CD4-positive, alpha-beta T cell treated with Interleukin-10 for 1 hour (primary cell): Measurements from ENCODE around the gene PEMT.
"Not testable (repeated sequence)": the region's sequence is repeated elsewhere in the genome, so short reads cannot be mapped to it uniquely, and the experiment has no call there.

Source experiments
- DNase-seq: peaks from one replicate; pipeline ENCODE4 v3.0.0-alpha.2; 2020

The PEMT gene

GRCh38 chr17:17476865-17477467, 114.5 kb downstream of the PEMT start, which contains the start of gene MED9:
Gene MED9, plus strand, starts transcription at chr17:17477000. Its CDS starts 42 bp downstream, at chr17:17477042.
- DNase-seq: peak; percentile 94

GRCh38 chr17:17474341-17474740, 117.2 kb downstream of the PEMT start:
- no peak for DNase-seq

GRCh38 chr17:17472333-17472920, 119.1 kb downstream of the PEMT start:
- no peak for DNase-seq

- no peak for DNase-seq
These were observed 121.5 kb downstream of the PEMT start for GRCh38 chr17:17469996-17470395.

- DNase-seq: no peak
These were observed 122.2 kb downstream of the PEMT start for GRCh38 chr17:17469358-17469757.

GRCh38 chr17:17468217-17469010, 123.1 kb downstream of the PEMT start:
- no peak for DNase-seq

- DNase-seq: no peak
These were observed 123.8 kb downstream of the PEMT start for GRCh38 chr17:17467720-17468119.

GRCh38 chr17:17467016-17467415, 124.5 kb downstream of the PEMT start:
- no peak for DNase-seq

DNA sequence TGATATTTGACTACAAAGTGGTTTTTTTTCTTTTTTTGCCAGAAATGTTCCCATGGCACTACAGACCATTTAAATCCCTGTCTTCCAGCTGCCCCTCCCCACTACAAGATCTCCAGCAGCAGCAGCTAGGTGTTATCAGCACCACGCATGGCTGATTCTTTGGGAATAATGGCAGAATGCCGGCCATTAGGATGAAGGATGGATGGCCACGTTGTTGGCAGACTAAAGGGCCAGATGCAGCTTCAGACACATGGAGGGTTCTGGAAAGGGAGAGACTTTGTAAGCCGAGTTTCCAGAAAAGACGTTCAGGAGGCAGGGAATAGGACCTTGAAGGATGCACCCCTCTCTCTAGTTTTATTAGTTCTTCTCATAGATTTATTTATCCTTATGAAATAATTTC, 125.0 kb downstream of the PEMT start:
- DNase-seq: no peak

DNA sequence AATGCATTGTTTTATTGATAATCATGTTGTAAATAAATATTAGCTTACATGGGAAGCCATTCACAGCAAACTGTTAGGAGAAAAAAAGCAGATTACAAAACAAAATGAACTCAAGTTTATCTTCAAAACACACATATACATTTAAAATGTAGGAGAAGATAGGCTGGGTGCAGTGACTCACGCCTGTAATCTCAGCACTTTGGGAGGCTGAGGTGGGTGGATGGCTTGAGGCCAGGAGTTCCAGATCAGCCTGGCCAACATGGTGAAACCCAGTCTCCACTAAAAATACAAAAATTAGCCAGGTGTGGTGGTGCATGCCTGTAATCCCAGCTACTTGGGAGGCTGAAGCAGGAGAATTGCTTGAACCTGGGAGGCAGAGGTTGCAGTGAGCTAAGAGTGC, 125.6 kb downstream of the PEMT start:
- not testable (repeated sequence) for DNase-seq

DNA sequence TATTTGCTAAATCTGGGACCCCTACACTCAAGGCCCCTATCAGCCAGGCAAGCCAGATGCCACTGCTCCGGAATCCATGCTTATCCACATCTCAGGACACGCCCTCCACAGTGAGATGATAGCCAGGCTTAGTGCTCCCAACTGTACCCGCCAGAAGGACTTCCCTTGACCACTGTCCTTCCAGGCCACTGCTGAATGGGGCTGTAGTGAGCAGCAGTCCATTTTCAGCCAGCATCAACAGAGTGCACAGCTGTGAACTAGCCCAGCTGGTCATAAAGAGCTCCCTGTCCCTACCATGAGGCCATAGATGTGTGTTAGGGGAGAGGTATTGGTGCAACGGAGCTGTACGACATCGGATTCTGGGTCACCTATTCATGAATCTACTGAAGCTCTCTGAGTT, 127.7 kb downstream of the PEMT start:
- DNase-seq: no peak

- DNase-seq: no peak
These were observed 129.3 kb downstream of the PEMT start for GRCh38 chr17:17462048-17462824.

DNA sequence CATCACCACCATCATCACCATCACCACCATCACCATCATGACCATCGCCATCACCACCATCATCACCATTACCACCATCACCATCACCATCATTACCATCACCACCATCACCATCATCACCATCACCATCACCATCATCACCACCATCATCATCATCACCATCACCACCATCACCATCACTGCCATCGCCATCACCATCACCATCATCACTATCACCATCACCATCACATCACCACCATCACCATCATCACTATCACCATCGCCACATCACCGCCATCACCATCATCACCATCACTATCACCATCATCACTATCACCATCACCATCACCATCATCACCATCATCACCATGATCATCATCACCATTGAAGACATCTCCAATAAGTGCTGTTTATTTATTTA, 131.5 kb downstream of the PEMT start:
- no peak for DNase-seq

GRCh38 chr17:17457680-17458079, 133.8 kb downstream of the PEMT start:
- no peak for DNase-seq

GRCh38 chr17:17456251-17456650, 135.3 kb downstream of the PEMT start:
- DNase-seq: no peak
